Psoas muscle (tissue), 8 donors: ENCODE results near the gene STK39. TPM values are rescaled to one million over a fixed set of nuclear protein-coding genes. Genes with fewer than 3 reads are reported as not detected.
A peak's percentile ranks its signal among the peaks of the same experiment; 100 is the strongest.

ENCODE experiments used
- ATAC-seq, 4 donors: fragments of 200-7000 bp; cut with Tn5 transposase; one replicate each; pipeline ENCODE4 v1.9.1; 2020; ENCODE audit warnings: moderate library complexity in 3 of 4, mild to moderate bottlenecking in 2 of 4
- DNase-seq, 2 donors: peaks; one replicate each; pipeline ENCODE4 v3.0.0-alpha.2; 2020
- H3K27ac ChIP-seq: fragments of 200-600 bp; one replicate; pipeline ENCODE4 v1.8.0; 2022
- H3K27me3 ChIP-seq, 3 donors: fragments of 200-600 bp in 1 of 3; one replicate each; pipeline versions ENCODE4 v1.6.1 to v1.8.0; 2013 to 2022; ENCODE audit warnings: low read length in 2 of 3, mild to moderate bottlenecking in 2 of 3, moderate library complexity in 1 of 3; ENCODE audit not compliant: insufficient read depth in 3 of 3
- H3K36me3 ChIP-seq, 2 donors: fragments of 200-600 bp in 1 of 2; one replicate each; pipeline versions ENCODE4 v1.6.1 to v1.8.0; 2013 to 2022; ENCODE audit warnings: low read depth in 1 of 2, mild to moderate bottlenecking in 1 of 2, moderate library complexity in 1 of 2; ENCODE audit not compliant: insufficient read depth in 1 of 2
- H3K4me1 ChIP-seq: fragments of 200-600 bp; one replicate; pipeline ENCODE4 v1.8.0; 2022
- H3K4me3 ChIP-seq: fragments of 200-600 bp; one replicate; pipeline ENCODE4 v1.8.0; 2022; ENCODE audit warnings: mild to moderate bottlenecking
- H3K9me3 ChIP-seq: fragments of 200-600 bp; one replicate; pipeline ENCODE4 v1.8.0; 2022
- WGBS, 3 donors: extraction: QIAGEN DNeasy Blood & Tissue Kit; methylation state at CpG; one replicate each; pipeline versions ENCODE4 v1.1.6 to v1.1.7; 2013; 5-methylcytosine and 5-hydroxymethylcytosine counted together
- intact Hi-C, 2 donors: fragments of 100-400 bp; cut with DNase I; formaldehyde crosslinking; loops; one replicate each; pipeline versions ENCODE4 v1.11.0 to v1.14.2; 2022
- polyA plus RNA-seq, 3 donors: library from polyadenylated mRNA; stranded (reverse); fragments of 200-250 nt; gene quantifications; one replicate each; pipeline ENCODE4 v1.2.3, GENCODE V29; 2013
- total RNA-seq, 4 donors: library from RNA; stranded (reverse); fragmentation: NEBNext Ultra II Directional in 2 of 4; extraction: Animal tissue kit (Norgen Biotek cat#: 25700) in 2 of 4; gene quantifications; one replicate each; pipeline versions ENCODE4 v1.2.1 to v1.2.4, GENCODE V29; 2021 to 2023
- TF ChIP-seq, protein P1 (sequence below): fragments of 200-600 bp; IDR thresholded peaks from one replicate; pipeline ENCODE4 v1.8.0; 2022; ENCODE audit warnings: antibody characterized with exemption
- donor health status: healthy with polysubstance abuse.
- donor health status: DM: no; HTN: no; CAD: no; lungs with moderate emphysema.
- donor health status: Bipolar disorder and iron deficiency.
- donor health status: healthy.
- donor health status: DM: yes; HTN: yes; CAD: no.
- donor health status: DM: no; HTN: no; CAD: no.
- donor health status: DM: no; HTN: no; CAD: no.
- donor health status: DM: yes; HTN: yes; CAD: no.

Gene STK39
- total and polyA plus RNA-seq, 7 donors = 2.3 to 10.0 (median 4.9) TPM

DNA sequence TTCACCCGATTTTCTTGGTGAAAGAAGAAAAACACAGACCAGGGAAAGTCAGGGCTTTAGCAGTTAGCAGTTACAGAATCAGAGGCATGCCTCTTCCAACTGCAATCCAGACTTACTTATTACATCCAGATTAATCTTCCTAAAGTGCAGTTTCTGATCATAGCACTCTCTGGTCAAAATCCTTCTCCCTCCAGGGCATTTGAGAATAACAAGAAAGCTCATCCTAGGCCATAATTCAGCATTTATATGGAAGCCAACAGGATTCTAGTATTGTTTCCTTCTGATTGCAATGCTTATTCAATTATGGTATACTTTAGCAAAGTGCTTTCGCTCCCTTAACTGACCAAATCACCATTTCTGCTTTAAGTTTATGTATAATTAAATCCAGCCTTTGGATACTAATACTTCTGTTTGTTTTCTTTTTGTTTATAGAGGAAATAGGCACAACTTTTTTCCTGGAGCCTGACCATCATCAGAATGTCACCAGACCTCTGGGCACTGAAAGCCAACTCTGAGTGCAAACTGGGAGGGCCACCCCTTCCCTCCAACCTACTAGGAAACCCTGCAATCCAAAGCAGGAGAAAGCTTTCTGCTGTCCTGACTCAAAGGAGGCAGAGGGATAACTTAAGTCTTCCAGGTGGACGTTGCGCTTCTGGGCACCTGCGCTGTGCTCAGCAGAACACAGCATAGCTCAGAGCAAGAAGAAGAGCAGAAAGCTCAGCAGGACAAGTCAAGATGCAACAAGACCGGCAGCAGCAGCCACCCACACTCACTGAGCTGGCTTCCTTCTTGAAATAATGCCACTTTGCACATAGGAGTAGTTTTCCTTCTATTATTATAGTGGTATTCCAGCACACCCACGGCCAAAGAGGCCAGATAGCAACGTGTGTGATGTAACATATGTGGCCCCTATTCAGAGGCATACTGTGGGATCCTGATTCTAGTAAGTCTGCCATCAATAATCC is 99.3 kb downstream of the STK39 start:
- WGBS, 3 donors = 70 to 76% (median 73%) methylated on average over 8 of the region's 8 CpGs
- TF ChIP-seq, protein P1, sequence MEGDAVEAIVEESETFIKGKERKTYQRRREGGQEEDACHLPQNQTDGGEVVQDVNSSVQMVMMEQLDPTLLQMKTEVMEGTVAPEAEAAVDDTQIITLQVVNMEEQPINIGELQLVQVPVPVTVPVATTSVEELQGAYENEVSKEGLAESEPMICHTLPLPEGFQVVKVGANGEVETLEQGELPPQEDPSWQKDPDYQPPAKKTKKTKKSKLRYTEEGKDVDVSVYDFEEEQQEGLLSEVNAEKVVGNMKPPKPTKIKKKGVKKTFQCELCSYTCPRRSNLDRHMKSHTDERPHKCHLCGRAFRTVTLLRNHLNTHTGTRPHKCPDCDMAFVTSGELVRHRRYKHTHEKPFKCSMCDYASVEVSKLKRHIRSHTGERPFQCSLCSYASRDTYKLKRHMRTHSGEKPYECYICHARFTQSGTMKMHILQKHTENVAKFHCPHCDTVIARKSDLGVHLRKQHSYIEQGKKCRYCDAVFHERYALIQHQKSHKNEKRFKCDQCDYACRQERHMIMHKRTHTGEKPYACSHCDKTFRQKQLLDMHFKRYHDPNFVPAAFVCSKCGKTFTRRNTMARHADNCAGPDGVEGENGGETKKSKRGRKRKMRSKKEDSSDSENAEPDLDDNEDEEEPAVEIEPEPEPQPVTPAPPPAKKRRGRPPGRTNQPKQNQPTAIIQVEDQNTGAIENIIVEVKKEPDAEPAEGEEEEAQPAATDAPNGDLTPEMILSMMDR = no peak
- DNase-seq = no peak
- H3K27ac ChIP-seq = no peak overlapping the region
- H3K9me3 ChIP-seq = no peaks in the 10 kb centered on the region
- H3K4me1 ChIP-seq = no peaks in the 10 kb centered on the region
- no peak overlapping the region for H3K4me3 ChIP-seq
- ATAC-seq = no peak
- intact Hi-C loops = no loop called here
- H3K36me3 ChIP-seq = no peaks in the 10 kb centered on the region
- no peaks in the 10 kb centered on the region for H3K27me3 ChIP-seq

DNA sequence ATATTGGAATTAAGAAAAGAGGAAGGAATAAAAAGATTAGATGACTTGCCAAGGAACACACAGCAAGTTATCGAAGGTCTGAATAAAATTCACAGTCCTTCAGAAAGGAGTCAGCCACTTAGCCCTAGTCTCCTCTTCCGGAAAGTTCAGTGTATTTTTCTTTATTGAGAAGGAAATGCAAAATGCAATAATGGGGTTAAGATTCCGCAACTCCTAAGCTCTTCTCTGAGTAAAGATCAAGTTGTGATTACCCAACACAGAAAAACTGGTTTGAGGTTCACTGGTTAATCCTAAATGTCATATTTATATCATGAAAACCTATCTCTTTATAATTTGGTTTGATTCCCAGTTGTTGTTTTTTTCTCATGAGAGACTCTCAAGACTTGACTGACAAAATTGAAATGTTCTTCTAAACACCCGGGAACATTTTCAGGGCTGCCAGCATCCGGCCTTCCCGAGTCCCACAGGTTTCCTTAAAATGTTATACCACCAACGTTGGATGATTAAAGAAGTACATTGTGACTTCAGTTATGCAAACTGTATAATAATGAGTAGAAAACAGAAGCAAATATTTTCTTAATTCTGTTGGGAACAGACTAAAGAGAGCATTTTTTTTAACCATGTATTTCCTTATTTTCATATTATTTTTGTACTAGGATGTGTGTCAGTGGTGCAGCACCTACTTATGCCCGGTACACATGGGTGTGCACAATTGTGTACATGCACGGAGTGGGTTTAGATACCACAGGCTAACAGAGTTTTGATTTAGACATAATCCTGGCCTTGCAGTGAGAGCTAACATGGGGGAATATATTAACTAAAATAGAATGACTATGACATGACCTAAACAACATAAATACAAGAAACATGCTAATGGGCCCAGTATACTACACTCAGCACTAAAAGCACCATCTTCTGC is 100.2 kb downstream of the STK39 start:
- intact Hi-C loops = no loop called here
- no peaks in the 10 kb centered on the region for H3K9me3 ChIP-seq
- no peaks in the 10 kb centered on the region for H3K36me3 ChIP-seq
- no peak overlapping the region for H3K4me3 ChIP-seq
- ATAC-seq = no peak
- no peaks in the 10 kb centered on the region for H3K4me1 ChIP-seq
- no peaks in the 10 kb centered on the region for H3K27me3 ChIP-seq
- 72 to 85% (median 78%) methylated on average over 9 of the region's 9 CpGs for WGBS, 3 donors
- no peak overlapping the region for H3K27ac ChIP-seq
- DNase-seq = no peak
- TF ChIP-seq, protein P1 = no peak

DNA sequence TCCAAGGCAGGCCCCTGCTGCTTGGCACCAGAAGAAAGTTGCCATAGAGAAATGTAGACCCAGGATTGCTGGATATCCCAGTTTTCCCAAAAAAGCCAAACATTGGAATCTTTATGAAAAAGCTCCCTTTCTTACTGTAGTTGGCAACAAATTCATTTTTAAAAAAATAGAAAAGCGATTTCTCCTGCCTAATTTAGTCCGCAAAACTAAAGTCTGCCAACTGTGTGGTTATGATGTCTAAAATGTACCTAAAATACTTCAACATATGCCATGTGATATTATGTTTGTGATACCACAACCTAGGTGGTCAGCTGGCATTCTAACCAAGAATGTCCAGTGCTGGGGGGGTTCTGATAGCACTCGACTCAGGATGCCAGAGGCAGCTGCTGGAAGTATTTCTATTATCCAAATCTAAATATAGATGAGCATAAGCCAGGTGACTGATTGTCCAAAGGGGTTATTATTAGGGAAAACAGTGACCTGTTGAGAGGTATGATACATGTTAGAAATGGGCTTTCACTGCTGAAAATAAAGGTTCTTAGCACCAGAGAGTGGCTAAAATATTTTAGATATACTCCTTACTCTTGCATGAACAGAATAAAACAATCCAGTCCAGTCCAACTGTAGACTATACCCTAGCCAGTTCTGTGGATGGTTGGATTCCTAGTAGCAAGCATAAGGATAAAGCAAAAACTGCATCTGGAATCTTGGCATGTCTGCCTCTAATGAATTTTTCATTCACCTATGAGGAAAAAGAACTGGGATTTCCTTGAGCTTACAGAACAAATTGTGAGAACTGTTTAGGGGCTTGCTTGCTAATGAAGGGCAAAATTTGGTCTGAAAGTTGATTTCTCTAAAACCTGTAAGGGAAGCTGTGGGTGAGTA is 101.7 kb downstream of the STK39 start:
- no peak for DNase-seq
- Histone ChIP-seq H3K36me3 (no peaks in the 10 kb centered on the region), H3K9me3 (no peaks in the 10 kb centered on the region), H3K4me3 (no peak overlapping the region), H3K27me3 (no peaks in the 10 kb centered on the region), H3K27ac (no peak overlapping the region), H3K4me1 (no peaks in the 10 kb centered on the region)
- ATAC-seq = peak in 1 of 4 donors; percentile 36
- intact Hi-C loops = no loop called here
- TF ChIP-seq, protein P1 = no peak
- 50 to 65% (median 52%) methylated on average over 3 of the region's 3 CpGs for whole genome bisulfite sequencing, 3 donors

DNA sequence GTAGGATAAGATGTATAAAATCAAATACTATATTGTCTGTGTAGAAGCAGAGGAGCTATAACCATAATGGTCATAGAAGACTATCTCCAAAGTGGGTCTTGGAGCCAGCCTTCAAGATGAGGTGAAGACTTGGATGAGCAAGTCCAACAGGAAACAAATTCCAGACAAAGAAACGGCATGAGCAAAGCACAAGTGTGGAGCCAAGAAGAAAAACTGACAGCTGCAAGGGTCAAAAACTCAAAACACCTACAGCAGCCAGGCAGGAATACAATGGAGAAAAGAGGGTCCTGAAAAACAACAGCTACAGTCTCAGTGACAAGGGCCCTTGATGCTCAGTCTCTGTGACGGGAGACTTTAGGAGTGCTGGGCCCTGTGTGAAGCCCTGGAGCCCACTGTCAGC is 102.4 kb downstream of the STK39 start:
- intact Hi-C loops = no loop called here
- no peak for DNase-seq
- Histone ChIP-seq H3K4me1 (no peaks in the 10 kb centered on the region), H3K36me3 (no peaks in the 10 kb centered on the region), H3K27me3 (no peaks in the 10 kb centered on the region), H3K27ac (no peak overlapping the region), H3K4me3 (no peak overlapping the region), H3K9me3 (no peaks in the 10 kb centered on the region)
- ATAC-seq = no peak
- TF ChIP-seq, protein P1 = no peak
- 48 to 53% (median 52%) methylated on average over 2 of the region's 2 CpGs for WGBS, 3 donors
